Measurements from ENCODE around the gene MRPS9. TPM values are rescaled to one million over a fixed set of nuclear protein-coding genes. Genes with fewer than 3 reads are reported as not detected.

Gene MRPS9
- total RNA-seq, 2 donors from 2014 or later: 12.2 to 13.2 TPM

GRCh38 chr2:105114551-105114950 lies 76.7 kb downstream of the MRPS9 start:
- ATAC-seq (peak; percentile 60), DNase-seq (no peak)
- intact Hi-C loops (cut with DNase I): loop anchor here (5.0 kb wide), 1 partner anchor 128 kb away; the partner anchor contains the start of gene GPR45
- Histone ChIP-seq H3K4me3 (no peak overlapping the region), H3K9me3 (no peaks in the 10 kb centered on the region), H3K36me3 (replicated peaks in 1 of 2; ENCODE audit: insufficient read depth in 1 of 2, low read depth in 2 of 2) (no peaks in the 10 kb centered on the region), H3K27ac (no peak overlapping the region), H3K27me3 (no peaks in the 10 kb centered on the region), H3K4me1 (no peaks in the 10 kb centered on the region)
- 21 to 30% methylated on average over 3 to 4 of the region's 4 CpGs for WGBS, 2 donors
- TF ChIP-seq POLR2A (IDR thresholded peaks at IDR 0.05) (no peak), CTCF (IDR thresholded peaks at IDR 0.05) (peak; percentile 22 to 71 (median 56))

GRCh38 chr2:105116348-105116747 lies 78.5 kb downstream of the MRPS9 start:
- no peaks in the 10 kb centered on the region for H3K36me3 ChIP-seq (replicated peaks in 1 of 2; ENCODE audit: insufficient read depth in 1 of 2, low read depth in 2 of 2)

GRCh38 chr2:105117565-105117964 lies 79.7 kb downstream of the MRPS9 start:
- ATAC-seq (no peak), DNase-seq (no peak)
- H3K9me3 ChIP-seq: no peaks in the 10 kb centered on the region
- H3K27ac ChIP-seq: no peak overlapping the region
- no peaks in the 10 kb centered on the region for H3K4me1 ChIP-seq
- no peaks in the 10 kb centered on the region for H3K27me3 ChIP-seq
- no peaks in the 10 kb centered on the region for H3K36me3 ChIP-seq (replicated peaks in 1 of 2; ENCODE audit: insufficient read depth in 1 of 2, low read depth in 2 of 2)
- 64 to 72% methylated on average over 6 of the region's 6 CpGs for WGBS, 2 donors
- TF ChIP-seq POLR2A (IDR thresholded peaks at IDR 0.05) (no peak), CTCF (IDR thresholded peaks at IDR 0.05) (no peak)
- H3K4me3 ChIP-seq: no peak overlapping the region
- intact Hi-C loops (cut with DNase I): no loop called here

More at GRCh38 chr2:105116348-105116747, 78.5 kb downstream of the MRPS9 start:
- ATAC-seq (no peak), DNase-seq (no peak)
- intact Hi-C loops (cut with DNase I): no loop called here
- no peak for TF ChIP-seq CTCF (IDR thresholded peaks at IDR 0.05)
- H3K4me3 ChIP-seq: no peak overlapping the region
- H3K4me1 ChIP-seq: no peaks in the 10 kb centered on the region
- H3K27ac ChIP-seq: no peak overlapping the region
- no peaks in the 10 kb centered on the region for H3K27me3 ChIP-seq
- H3K9me3 ChIP-seq: no peaks in the 10 kb centered on the region
- 86% methylated on average over 5 of the region's 5 CpGs for WGBS, 2 donors

GRCh38 chr2:105118960-105119359 lies 81.1 kb downstream of the MRPS9 start:
- WGBS, 2 donors: 59 to 74% methylated on average over 23 of the region's 23 CpGs
- Histone ChIP-seq H3K27ac (no peak overlapping the region), H3K9me3 (no peaks in the 10 kb centered on the region), H3K36me3 (replicated peaks in 1 of 2; ENCODE audit: insufficient read depth in 1 of 2, low read depth in 2 of 2) (no peaks in the 10 kb centered on the region), H3K4me1 (no peaks in the 10 kb centered on the region), H3K4me3 (no peak overlapping the region), H3K27me3 (no peaks in the 10 kb centered on the region)
- intact Hi-C loops (cut with DNase I): no loop called here
- TF ChIP-seq CTCF (IDR thresholded peaks at IDR 0.05) (no peak), POLR2A (IDR thresholded peaks at IDR 0.05) (no peak)
- DNase-seq (no peak), ATAC-seq (no peak)

- H3K36me3 ChIP-seq (replicated peaks in 1 of 2; ENCODE audit: insufficient read depth in 1 of 2, low read depth in 2 of 2): no peaks in the 10 kb centered on the region
- 67 to 72% methylated on average over 8 of the region's 8 CpGs for WGBS, 2 donors
Measured at GRCh38 chr2:105121434-105121833, 83.6 kb downstream of the MRPS9 start.

More at GRCh38 chr2:105121434-105121833, 83.6 kb downstream of the MRPS9 start:
- no peak for DNase-seq
- H3K27ac ChIP-seq: no peak overlapping the region
- H3K4me3 ChIP-seq: no peak overlapping the region
- no peak for TF ChIP-seq POLR2A (IDR thresholded peaks at IDR 0.05)
- TF ChIP-seq CTCF (IDR thresholded peaks at IDR 0.05): no peak
- intact Hi-C loops (cut with DNase I): no loop called here
- H3K27me3 ChIP-seq: no peaks in the 10 kb centered on the region
- no peaks in the 10 kb centered on the region for H3K9me3 ChIP-seq
- no peak for ATAC-seq
- no peaks in the 10 kb centered on the region for H3K4me1 ChIP-seq
